GM12875 (cell line): ENCODE results near the gene SART3.
"Not testable (repeated sequence)": the region's sequence is repeated elsewhere in the genome, so short reads cannot be mapped to it uniquely, and the experiment has no call there.

Experiments used
- H3K4me3 ChIP-seq: one replicate; pipeline ENCODE4 v1.5.1; 2011; ENCODE audit warnings: low read depth, low read length, control low read depth
- TF ChIP-seq, protein P1 (sequence below): IDR thresholded peaks from 2 replicates; pipeline ENCODE4 v1.5.1; 2011; ENCODE audit warnings: low read depth, mild to moderate bottlenecking, control low read depth, inconsistent platforms, low read length, moderate library complexity, borderline replicate concordance; ENCODE audit not compliant: insufficient read depth

SART3 gene

DNA sequence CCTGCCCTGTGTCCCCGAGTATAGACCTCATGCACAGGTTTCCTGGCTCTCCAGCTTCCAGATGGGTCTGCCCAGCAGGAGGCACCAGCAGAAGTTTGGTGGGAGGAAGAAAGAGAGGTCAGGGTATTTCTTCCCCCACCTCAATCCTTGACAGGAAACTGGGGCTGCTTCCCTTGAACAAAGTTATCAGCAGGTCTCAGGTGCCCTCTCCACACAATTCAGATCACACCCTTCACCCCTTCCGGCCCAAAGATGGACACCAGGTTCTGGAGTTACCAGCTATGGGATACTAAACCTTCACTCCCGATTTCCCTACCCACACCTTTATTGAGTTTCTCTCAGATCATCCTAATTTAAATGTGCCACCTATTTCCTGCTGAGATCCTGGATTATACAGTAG, 1.2 kb downstream of the SART3 start:
- peak overlapping the region; percentile 75 for H3K4me3 ChIP-seq
- TF ChIP-seq, protein P1, sequence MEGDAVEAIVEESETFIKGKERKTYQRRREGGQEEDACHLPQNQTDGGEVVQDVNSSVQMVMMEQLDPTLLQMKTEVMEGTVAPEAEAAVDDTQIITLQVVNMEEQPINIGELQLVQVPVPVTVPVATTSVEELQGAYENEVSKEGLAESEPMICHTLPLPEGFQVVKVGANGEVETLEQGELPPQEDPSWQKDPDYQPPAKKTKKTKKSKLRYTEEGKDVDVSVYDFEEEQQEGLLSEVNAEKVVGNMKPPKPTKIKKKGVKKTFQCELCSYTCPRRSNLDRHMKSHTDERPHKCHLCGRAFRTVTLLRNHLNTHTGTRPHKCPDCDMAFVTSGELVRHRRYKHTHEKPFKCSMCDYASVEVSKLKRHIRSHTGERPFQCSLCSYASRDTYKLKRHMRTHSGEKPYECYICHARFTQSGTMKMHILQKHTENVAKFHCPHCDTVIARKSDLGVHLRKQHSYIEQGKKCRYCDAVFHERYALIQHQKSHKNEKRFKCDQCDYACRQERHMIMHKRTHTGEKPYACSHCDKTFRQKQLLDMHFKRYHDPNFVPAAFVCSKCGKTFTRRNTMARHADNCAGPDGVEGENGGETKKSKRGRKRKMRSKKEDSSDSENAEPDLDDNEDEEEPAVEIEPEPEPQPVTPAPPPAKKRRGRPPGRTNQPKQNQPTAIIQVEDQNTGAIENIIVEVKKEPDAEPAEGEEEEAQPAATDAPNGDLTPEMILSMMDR, result no peak

DNA sequence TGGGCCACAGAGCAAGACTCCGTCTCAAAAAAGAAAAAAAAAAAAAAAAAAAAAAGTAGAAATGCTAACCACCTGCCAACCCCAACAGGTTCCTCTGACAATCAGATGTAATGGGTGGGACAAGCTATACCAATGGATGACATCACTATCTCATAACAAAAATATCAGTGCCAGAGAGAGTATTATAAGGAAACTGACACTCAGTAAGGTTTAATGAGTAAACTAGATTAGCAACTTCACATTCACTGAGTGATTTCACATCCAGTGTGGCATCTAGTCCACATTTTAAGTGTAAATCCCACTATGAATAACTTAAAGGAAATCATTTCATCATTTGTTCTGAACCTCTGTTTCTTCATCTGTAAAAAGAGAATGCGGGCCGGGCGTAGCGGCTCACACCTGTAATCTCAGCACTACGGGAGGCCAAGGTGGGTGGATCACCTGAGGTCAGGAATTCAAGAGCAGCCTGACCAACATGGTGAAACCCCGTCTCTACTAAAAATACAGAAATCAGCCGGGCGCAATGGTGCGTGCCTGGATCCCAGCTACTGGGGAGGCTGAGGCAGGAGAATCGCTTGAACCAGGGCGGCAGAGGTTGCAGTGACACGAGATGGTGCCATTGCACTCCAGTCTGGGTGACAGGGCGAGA, 1.8 kb downstream of the SART3 start:
- H3K4me3 ChIP-seq, result no peak overlapping the region
- TF ChIP-seq, protein P1, result no peak

GRCh38 chr12:108555383-108555782, 5.6 kb downstream of the SART3 start:
- H3K4me3 ChIP-seq, result not testable (repeated sequence)

DNA sequence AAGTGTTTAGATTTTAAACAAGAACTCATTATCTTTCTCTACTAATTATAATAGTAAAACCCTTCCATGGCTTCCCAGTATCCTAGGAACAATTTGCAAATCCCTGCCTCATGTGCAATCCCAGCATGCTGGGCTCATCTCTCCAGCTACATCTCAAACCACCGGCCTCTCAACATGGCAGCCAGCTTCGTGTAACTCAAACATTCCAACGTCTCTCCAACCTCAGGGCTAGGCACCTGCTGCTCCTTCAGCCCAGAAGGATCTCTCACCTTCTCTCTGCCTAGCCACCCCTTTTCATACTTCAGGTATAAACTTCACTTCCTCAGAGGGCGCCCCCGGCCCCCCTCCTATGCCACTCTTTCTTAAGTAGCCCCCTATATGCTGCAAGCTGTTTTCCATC, 7.2 kb downstream of the SART3 start:
- TF ChIP-seq, protein P1, result no peak
- no peak overlapping the region for H3K4me3 ChIP-seq

DNA sequence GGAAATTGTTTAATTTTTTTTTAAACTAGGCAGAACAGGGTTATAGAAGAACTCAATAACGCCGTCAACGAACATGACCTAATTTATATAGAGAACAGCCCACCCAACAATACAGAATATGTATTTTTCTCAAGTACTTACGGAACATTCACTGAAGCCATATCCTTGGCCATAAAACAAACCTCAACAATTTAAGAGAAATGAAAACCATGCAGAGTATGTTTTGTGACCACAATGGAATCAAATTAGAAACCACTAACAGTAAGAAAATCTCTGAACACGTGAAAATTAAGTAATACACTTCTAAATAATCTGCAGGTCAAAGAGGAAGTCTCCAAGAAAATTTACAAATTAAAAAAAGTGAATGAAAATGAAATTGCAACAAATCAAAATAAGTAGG, 9.4 kb downstream of the SART3 start:
- H3K4me3 ChIP-seq, result no peak overlapping the region
- TF ChIP-seq, protein P1, result no peak

DNA sequence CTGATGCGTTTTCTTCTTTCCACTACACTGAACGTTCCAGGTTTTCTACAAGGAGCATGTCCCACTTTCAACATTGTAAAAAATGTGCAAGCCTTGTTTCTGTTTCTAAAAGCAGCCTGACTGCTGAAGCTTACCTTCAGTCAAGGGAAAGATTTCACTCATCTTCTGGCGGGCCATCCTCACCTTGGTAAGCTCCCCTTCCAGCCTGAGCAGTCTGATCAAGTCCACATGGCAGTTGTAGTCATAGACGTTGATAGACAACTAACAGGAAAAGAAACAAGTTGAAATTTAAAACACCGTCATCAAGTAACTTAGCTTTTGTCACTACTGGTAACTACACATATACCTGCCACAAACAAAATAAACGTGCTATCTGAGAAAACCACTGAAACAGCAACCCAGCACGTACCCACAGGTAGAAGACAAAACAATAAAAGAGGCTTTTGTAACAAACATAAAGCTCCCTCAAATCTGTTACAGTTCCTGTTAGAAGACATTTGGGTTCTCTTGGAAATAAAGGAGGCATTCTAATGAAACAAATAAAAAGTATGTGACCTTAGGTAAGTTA, 11.9 kb downstream of the SART3 start:
- H3K4me3 ChIP-seq, result no peak overlapping the region
- TF ChIP-seq, protein P1, result no peak

GRCh38 chr12:108547686-108548085, 13.3 kb downstream of the SART3 start:
- no peak overlapping the region for H3K4me3 ChIP-seq
- TF ChIP-seq, protein P1, result no peak
